HG03095 (cell line): ENCODE results near the gene LBHD1.
A peak's percentile ranks its signal among the peaks of the same experiment; 100 is the strongest.
"Not testable (repeated sequence)": the region's sequence is repeated elsewhere in the genome, so short reads cannot be mapped to it uniquely, and the experiment has no call there.

Source experiments
- ATAC-seq: cut with Tn5 transposase; IDR thresholded peaks from one replicate; pipeline ENCODE4 v1.9.1; 2021; ENCODE audit warnings: moderate library complexity; ENCODE audit not compliant: unreplicated experiment

Gene LBHD1

GRCh38 chr11:62671608-62672389 lies at the start of gene LBHD1, which contains the start of gene UQCC3:
LBHD1 (minus strand) TSS chr11:62672267; CDS start chr11:62670031, 2,236 bp downstream.
UQCC3 (plus strand) TSS chr11:62671673; CDS start chr11:62671746, 73 bp downstream.
- ATAC-seq, result peak; percentile 48

DNA sequence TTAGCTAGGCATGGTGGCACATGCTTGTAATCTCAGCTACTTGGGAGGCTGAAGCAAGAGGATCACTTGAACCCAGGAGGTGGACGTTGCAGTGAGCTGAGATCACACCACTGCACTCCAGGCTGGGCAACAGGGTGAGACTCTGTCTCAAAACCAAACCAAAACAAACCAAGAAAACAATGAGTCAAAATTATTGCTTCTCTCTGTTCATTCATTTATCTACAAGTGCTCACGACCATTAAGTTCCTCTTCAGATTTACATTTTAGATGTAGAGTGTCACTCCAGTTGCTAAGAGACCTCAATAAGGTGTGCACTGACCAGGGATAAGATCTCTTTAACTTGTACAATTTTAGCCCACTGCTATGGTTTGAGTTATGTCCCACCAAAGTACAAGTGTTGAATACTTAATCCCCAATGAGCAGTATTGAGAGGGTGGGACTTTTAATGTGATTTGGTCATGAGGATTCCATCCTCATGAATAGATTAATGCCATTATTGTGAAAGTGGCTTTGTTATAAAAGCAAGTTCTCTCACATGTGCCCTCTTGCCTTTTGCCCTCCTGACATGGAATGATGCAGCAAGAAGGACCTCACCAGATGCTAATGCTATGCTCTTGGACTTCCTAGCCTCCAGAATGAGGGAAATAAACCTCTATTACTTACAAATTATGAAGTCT lies 47.4 kb upstream of the LBHD1 start:
- ATAC-seq, result no peak

GRCh38 chr11:62716816-62717215 lies 44.7 kb upstream of the LBHD1 start:
- ATAC-seq, result no peak

DNA sequence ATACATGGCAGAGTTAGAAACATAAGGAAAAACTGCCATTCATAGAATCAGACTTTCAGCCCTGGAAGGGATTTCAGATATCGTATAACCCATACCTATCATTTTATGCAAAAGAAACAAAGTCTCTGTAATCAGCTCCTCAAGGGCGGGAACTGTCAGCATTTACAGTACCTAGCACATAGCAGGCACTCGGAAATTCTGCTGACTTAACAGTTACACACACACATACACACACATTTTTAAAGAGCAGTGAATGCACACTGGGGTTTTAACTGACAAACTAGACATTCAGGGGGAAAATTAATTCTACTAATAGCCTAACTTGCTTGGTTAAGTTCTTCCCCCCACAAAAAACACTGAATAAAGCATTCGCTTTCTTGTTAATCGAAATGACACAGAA lies 44.1 kb upstream of the LBHD1 start:
- ATAC-seq, result no peak

GRCh38 chr11:62715150-62716130 lies 43.4 kb upstream of the LBHD1 start:
- no peak for ATAC-seq

DNA sequence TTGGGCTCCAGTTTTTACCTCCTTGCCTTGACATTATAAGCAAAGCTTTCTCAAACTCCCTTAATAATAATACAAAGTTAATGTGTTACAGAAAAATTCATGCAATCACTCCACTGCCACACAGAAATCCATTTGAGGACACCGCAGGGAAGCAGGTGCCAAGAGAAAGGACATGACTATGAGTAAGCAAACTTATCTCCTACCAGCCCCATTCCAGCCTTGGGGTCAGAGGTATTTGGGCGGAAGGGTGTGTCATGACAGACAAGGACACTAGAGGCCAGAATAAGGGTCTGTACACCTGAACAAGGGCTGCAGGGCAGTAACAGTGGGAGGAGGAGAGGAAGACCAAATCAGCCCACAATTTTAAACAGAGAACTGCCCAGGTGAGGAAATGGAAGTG lies 41.3 kb upstream of the LBHD1 start:
- ATAC-seq, result no peak

DNA sequence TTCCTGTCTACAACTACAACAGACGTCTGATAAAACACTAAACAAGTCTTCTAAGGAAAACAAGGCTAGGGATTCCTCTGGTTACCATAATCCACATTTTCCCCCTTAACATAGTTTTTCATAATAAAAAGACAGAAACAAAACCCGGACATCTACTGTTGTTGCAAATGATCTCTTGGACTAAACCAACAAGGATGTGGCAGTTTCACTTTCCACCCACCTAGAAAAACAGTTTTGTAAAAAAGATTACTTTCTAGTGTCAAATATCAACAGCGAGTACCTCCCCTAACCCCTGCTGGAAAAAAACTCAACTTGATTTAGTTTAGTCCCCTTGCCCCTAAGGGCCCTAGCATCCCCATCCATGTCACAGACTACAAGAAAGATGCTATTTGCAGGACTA lies 40.8 kb upstream of the LBHD1 start:
- no peak for ATAC-seq

DNA sequence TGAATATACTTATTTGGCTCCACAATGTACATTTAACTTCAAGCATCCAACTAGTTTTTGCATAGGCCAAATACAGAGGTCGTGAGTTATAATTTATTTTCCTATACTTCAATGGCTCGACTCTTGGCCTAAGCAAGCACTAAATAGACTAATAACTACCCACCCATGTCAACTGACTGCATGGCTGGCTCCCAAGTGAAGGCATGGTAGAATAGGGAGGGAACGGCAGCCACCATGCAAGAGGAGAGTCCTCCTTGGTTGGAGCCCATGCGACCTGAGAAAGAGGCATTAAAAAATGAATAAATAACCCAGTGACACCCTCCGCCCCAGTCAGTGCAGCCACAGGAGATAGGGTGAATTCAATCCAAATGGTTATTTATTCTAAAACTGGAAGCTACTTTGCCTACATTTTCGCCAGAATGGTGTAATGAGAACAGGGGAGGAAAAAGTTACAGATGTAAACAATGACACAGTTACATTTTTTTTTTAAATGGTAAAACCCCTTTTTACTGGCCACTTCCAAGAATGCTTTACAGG lies 40.3 kb upstream of the LBHD1 start:
- ATAC-seq, result no peak

GRCh38 chr11:62710001-62710345 lies 37.9 kb upstream of the LBHD1 start:
- ATAC-seq, result no peak

DNA sequence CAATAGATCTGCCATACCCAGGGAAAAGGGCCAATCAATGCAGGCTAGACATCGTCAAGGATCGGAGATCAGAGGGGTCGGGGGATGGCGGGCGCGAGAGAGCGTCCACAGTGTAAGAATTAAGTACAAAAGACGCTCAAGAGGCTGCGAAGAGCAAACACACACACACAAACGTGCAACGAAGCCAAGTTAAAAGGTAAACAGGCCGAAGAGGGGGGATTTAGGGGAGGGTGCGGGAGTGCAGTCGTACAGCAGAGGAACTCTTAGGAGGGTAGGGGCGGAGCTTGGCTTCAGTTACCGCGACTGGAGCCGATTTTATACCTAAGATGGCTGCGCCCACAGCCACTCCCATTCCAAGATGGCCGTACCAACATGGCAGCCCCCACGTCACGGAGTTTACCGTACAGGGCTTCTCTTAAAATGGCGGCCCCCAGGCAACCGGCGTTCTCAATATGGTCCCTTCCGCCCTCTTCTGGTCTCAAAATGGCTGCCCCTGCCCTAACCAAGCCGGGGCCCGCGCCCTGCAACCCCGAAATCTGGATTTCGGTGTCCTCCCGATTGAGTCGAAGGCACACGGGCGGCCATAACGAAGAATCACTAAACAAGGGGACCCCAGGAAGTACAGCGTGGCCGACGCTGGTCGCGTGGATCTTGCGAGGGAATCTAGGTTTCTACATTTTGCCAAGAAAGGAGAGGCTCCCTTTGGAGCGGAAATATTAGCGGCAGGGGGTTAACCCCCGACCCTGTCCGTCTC lies 37.4 kb upstream of the LBHD1 start:
- peak; percentile 55 for ATAC-seq

DNA sequence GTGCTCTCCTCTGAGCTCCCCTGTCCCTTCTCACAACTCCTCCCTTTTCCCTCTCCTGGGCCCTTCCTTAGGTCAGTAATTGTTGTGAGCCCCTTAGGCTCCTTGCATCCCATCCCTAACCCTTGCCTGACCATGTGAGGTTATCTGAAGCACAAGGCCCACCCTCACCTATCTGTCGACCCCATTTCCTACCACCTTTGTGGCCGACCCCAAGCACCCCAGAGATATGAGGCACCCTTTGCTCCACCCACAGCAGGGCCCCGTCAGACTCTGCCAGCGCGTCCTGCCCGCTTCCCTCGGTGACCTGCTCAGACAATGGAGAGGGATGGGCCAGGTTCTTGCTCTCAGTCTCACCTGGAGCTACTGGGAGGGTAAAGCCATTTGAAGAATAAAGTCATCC lies 36.7 kb upstream of the LBHD1 start:
- no peak for ATAC-seq

DNA sequence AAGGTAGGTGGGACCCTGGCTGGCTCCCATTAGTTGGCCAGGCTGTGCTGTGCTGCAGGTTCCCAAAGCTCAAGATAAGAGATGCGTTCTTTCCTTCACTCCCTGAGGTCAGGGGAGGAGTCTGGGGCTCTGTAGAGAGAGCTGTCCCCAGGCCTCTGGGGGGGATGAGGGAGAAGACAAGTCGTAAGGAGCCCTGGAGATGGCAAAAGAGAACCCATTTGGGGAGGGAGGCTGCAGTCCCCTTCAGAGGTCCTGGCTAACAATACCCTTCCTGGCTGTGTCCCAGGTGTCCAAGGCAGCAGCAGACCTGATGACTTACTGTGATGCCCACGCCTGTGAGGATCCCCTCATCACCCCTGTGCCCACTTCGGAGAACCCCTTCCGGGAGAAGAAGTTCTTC lies 36.3 kb upstream of the LBHD1 start:
- no peak for ATAC-seq

DNA sequence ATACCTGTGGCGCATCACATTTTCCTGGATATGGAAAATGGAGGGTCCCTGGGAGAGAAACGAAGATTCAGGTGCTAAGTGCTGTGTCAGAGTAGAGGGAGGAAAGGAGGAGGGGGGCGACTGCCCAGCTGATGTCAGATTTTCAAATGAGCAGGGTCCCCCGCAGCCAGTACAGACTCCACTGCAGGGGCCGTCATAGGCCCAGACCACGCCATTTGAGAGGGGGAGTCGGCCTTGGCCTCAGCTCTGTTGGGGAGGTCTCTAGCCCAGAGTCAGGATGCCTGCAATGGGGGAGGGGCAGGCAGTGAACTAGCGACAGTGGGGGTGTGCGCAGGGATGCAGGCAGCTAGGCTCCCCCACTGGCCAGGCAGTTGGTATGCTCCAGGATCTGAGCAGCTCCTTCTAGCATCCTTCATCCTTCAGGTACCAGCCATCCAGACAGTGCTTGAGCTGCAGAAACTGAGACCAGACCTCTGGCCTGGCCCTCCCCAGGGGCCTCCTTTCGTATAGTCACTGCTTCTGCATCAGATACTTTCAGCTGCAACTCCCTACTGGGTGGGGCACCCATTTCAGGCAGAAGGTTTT lies 35.3 kb upstream of the LBHD1 start, which contains the start of the genes BSCL2 and GNG3:
BSCL2 (minus strand) TSS at position 148 of the 585 bp plus-strand sequence. CDS start 229 bp downstream, outside the sequence.
GNG3 (plus strand) TSS at position 400 of the 585 bp plus-strand sequence. CDS start 620 bp downstream, outside the sequence.
- ATAC-seq, result no peak

DNA sequence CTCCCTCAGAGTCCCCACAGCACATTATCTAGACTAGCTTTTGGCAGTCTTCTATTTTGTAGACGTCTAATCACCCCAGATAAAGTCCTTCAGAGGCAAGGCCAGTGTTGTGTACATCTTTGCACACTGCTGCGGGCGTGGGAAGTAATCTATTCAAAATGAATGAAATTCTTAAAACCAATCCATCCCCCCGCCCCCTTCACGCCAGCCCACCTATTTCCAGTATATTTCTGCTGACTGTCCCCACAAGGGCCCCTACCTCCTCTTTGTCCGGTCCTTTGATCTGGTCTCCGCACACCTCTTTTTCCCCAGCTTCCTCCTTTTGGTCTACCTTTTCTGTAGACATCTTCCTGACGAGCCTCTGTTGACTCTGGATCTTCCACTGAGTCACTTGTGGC lies 34.8 kb upstream of the LBHD1 start:
- no peak for ATAC-seq

- peak; percentile 49 for ATAC-seq
Observed at GRCh38 chr11:62705880-62706849, 34.1 kb upstream of the LBHD1 start.

GRCh38 chr11:62705413-62705812 lies 33.3 kb upstream of the LBHD1 start:
- no peak for ATAC-seq

DNA sequence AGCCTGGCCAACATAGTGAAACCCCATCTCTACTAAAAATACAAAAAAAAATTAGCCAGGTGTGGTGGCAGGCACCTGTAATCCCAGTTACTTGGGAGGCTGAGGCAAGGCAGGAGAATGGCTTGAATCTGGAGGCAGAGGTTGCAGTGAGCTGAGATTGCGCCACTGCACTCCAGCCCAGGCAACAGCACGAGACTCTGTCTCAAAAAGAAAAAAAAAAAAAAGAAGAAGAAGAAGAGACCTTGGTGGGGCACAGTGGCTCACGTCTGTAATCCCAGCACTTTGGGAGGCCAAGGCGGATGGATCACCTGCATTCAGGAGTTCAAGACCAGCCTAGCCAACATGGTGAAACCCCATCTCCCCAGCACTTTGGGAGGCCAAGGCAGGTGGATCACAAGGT lies 31.9 kb upstream of the LBHD1 start:
- ATAC-seq, result not testable (repeated sequence)

GRCh38 chr11:62702246-62702645 lies 30.2 kb upstream of the LBHD1 start:
- no peak for ATAC-seq
